HepG2 (cell line): ENCODE results near the gene ARFGAP2. TPM values are rescaled to one million over a fixed set of nuclear protein-coding genes. Genes with fewer than 3 reads are reported as not detected.

Source experiments
- ATAC-seq: fragments of 200-7000 bp; cut with Tn5 transposase; 3 replicates; pipeline ENCODE4 v1.9.1; 2020; ENCODE audit warnings: mild to moderate bottlenecking, moderate library complexity
- BruUV-seq: library from RNA; stranded (reverse); fragments of 400-500 nt; replicated peaks from 2 replicates; lab custom pipeline; 2021; lab: Mats Ljungman, UMichigan
- CTCF ChIA-PET: fragments of 300-600 bp; formaldehyde crosslinking; extraction: SDS; loops from one replicate; lab custom pipeline; 2021; ENCODE audit warnings: low total read pairs, inconsistent platforms, low intra/inter-chr PET ratio; lab: Yijun Ruan, JAX
- POLR2A ChIA-PET: fragments of 350-600 bp; sonication (Branson Sonifier 250); formaldehyde crosslinking; loops from one replicate; lab custom pipeline; 2020; ENCODE audit warnings: antibody characterized with exemption, inconsistent platforms; lab: Yijun Ruan, JAX
- DNase-seq: peaks from one replicate; pipeline ENCODE4 v3.0.0-alpha.2; 2015; ENCODE audit warnings: low spot score
- FAIRE-seq: peaks from 3 replicates; lab custom pipeline; 2011; peaks lifted over from hg19 to GRCh38; lab: Jason Lieb, UNC
- H2AFZ ChIP-seq: one replicate; pipeline ENCODE4 v1.6.1; 2011; ENCODE audit warnings: low read length, inconsistent platforms
- H3K27ac ChIP-seq: fragments of 300-600 bp; 3 replicates; pipeline ENCODE4 v1.8.0; 2011; ENCODE audit warnings: mixed run types, mild to moderate bottlenecking, mixed read lengths, low read length, inconsistent platforms; ENCODE audit not compliant: insufficient read depth; ENCODE audit errors: extremely low read length
- H3K27me3 ChIP-seq, 2 experiments: fragments of 200-600 bp in 1 of 2; 2 replicates in 1 of 2; 3 replicates in 1 of 2; pipeline versions ENCODE4 v1.6.0 to v1.8.0; 2011; ENCODE audit warnings: low read length in 2 of 2, mild to moderate bottlenecking in 2 of 2, moderate library complexity in 2 of 2, inconsistent platforms in 1 of 2; ENCODE audit not compliant: insufficient read depth in 2 of 2, control insufficient read depth in 1 of 2
- H3K36me3 ChIP-seq, 2 experiments: fragments of 200-600 bp in 1 of 2; replicated peaks in 1 of 2; 2 replicates in 1 of 2; 3 replicates in 1 of 2; pipeline versions ENCODE4 v1.5.1 to v1.8.0; 2011; ENCODE audit warnings: low read length in 2 of 2, inconsistent platforms in 1 of 2; ENCODE audit not compliant: insufficient read depth in 2 of 2, control insufficient read depth in 1 of 2
- H3K4me1 ChIP-seq: 2 replicates; pipeline ENCODE4 v1.5.1; 2012; ENCODE audit warnings: low read length, inconsistent platforms; ENCODE audit not compliant: insufficient read depth
- H3K4me2 ChIP-seq: 2 replicates; pipeline ENCODE4 v1.6.0; 2011; ENCODE audit warnings: low read depth, low read length, inconsistent platforms
- H3K4me3 ChIP-seq, 3 experiments: fragments of 200-600 bp in 1 of 3; sonication (generic), shearing (Covaris generic) in 1 of 3; replicated peaks in 1 of 3; 2 replicates each; pipeline ENCODE4 v1.5.1; 2011 to 2016; ENCODE audit warnings: low read length in 3 of 3, inconsistent platforms in 2 of 3, low read depth in 2 of 3, mild to moderate bottlenecking in 2 of 3, control low read depth in 1 of 3, mixed read lengths in 1 of 3; ENCODE audit not compliant: insufficient read depth in 1 of 3
- H3K79me2 ChIP-seq: one replicate; pipeline ENCODE4 v1.6.1; 2011; ENCODE audit warnings: low read length, inconsistent platforms; ENCODE audit not compliant: insufficient read depth
- H3K9ac ChIP-seq: 2 replicates; pipeline ENCODE4 v1.6.0; 2011; ENCODE audit warnings: mild to moderate bottlenecking, low read depth, low read length, inconsistent platforms; ENCODE audit not compliant: insufficient read depth
- H3K9me3 ChIP-seq: 2 replicates; pipeline ENCODE4 v1.5.1; 2012; ENCODE audit warnings: mild to moderate bottlenecking, low read length
- H4K20me1 ChIP-seq: 2 replicates; pipeline ENCODE4 v1.6.0; 2011; ENCODE audit warnings: inconsistent platforms, mild to moderate bottlenecking, low read length, moderate library complexity; ENCODE audit not compliant: insufficient read depth
- MAFK ChIP-seq, 2 experiments: IDR thresholded peaks in 1 of 2; conservative IDR thresholded peaks in 1 of 2; 2 replicates each; pipeline ENCODE4 v1.6.1; 2011; ENCODE audit warnings: improper control_type of control experiment in 2 of 2, low read length in 2 of 2
- RBM22 ChIP-seq: fragments of 200-400 bp; formaldehyde crosslinking; optimal IDR thresholded peaks from 2 replicates; pipeline ENCODE3; 2017; ENCODE audit warnings: mild to moderate bottlenecking, low read length, moderate library complexity
- ZNF234 ChIP-seq: sonication (generic); formaldehyde crosslinking; conservative IDR thresholded peaks from 2 replicates; pipeline ENCODE4 v1.5.1; 2020; ENCODE audit warnings: mild to moderate bottlenecking, missing genetic modification reagents
- ZNF33B ChIP-seq: sonication (generic); formaldehyde crosslinking; IDR thresholded peaks from 2 replicates; pipeline ENCODE4 v1.5.1; 2020; ENCODE audit warnings: mild to moderate bottlenecking, missing genetic modification reagents
- WGBS: methylation state at CpG from one replicate; pipeline ENCODE4 v1.1.6; 2017; ENCODE audit warnings: low lambda C conversion rate; 5-methylcytosine and 5-hydroxymethylcytosine counted together
- in situ Hi-C: cut with HindIII; loops from 2 replicates; pipeline ENCODE4 v1.10.0; 2017; ENCODE audit warnings: low pct_unique_long_range_greater_than_20kb; ENCODE audit not compliant: extremely low pct_ligation_motif_present
- intact Hi-C: fragments of 100-400 bp; cut with micrococcal nuclease; formaldehyde crosslinking; loops from one replicate; pipeline ENCODE4 v1.10.0; 2022; ENCODE audit not compliant: unreplicated experiment
- polyA plus RNA-seq, 8 experiments: library from polyadenylated mRNA; depleted of rRNA in 3 of 8; stranded (reverse) in 7 of 8; unstranded in 1 of 8; fragments of >200 nt; fragmentation: Illumina TruSeq in 4 of 8; extraction: Trizol in 4 of 8; gene quantifications; 2 replicates each; pipeline versions ENCODE4 v1.2.1 to v1.2.3, GENCODE V29; 2011 to 2016; ENCODE audit warnings: low read depth in 4 of 8, missing spikeins in 1 of 8, mixed read lengths in 1 of 8; ENCODE audit not compliant: insufficient read depth in 1 of 8
- total RNA-seq, 5 experiments: library from RNA; depleted of rRNA; stranded (reverse); fragments of >200 nt; fragmentation: Illumina TruSeq; extraction: Trizol; gene quantifications; 2 replicates each; pipeline ENCODE4 v1.2.3, GENCODE V29; 2016; ENCODE audit warnings: low read depth in 1 of 5
- TF ChIP-seq, protein P1 (sequence below): sonication (generic); formaldehyde crosslinking; IDR thresholded peaks from 2 replicates; pipeline ENCODE4 v1.5.1; 2020; ENCODE audit warnings: mild to moderate bottlenecking, missing genetic modification reagents
- TF ChIP-seq, protein P2 (sequence below): sonication (generic); formaldehyde crosslinking; IDR thresholded peaks from 2 replicates; pipeline ENCODE4 v1.8.0; 2022; ENCODE audit warnings: missing genetic modification reagents, mild to moderate bottlenecking, borderline replicate concordance

Gene ARFGAP2
- total and polyA plus RNA-seq, 2 of the 13 experiments (the other 11 are each of a cell fraction or from before 2014, with no cell fraction given) = 32.3 to 75.3 TPM

DNA sequence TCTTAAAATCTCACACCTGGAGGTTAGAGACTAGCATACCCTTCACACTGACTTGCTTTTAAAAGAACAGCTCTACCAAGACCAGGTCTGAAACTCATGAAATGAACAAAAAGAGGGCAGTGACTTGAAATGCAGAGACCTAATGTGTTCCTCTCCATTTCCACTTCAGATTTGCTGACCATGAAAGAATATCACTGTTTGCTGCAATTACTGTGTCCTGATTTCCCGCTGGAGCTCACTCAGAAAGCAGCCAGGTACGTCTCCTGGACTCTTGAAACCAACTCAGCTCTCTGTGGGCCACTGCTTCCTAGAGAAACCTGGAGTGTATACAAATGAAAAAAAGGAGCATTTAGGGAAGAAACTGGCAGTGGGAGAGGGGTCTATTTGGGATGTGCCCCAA, 39.2 kb downstream of the ARFGAP2 start:
- H3K27ac ChIP-seq = no peak overlapping the region
- H3K4me1 ChIP-seq = no peaks in the 10 kb centered on the region
- H3K27me3 ChIP-seq = no peaks in the 10 kb centered on the region
- no TSS peak for BruUV-seq
- FAIRE-seq = no peak
- H4K20me1 ChIP-seq = no peaks in the 10 kb centered on the region
- no peak for DNase-seq
- H3K79me2 ChIP-seq = no peaks in the 10 kb centered on the region
- H3K36me3 ChIP-seq = peaks cover 0 to 3% of the 10 kb centered on the region in 2 experiments; a peak in 1 of 5 replicates
- H3K9me3 ChIP-seq = no peaks in the 10 kb centered on the region
- in situ Hi-C loops (no loop called here), intact Hi-C loops (no loop called here)
- ChIA-PET CTCF (no interaction called here), POLR2A (no interaction called here)
- no peak overlapping the region for H2AFZ ChIP-seq
- H3K4me3 ChIP-seq = no peak overlapping the region
- whole genome bisulfite sequencing = 100% methylated on average over 2 of the region's 2 CpGs
- peak in 1 of 2 experiments; percentile 24; a peak in 2 of 4 replicates for TF ChIP-seq MAFK (conservative IDR thresholded peaks at IDR 0.05 in 1 of 2, IDR thresholded peaks at IDR 0.05 in 1 of 2; ENCODE audit: low read length in 2 of 2)
- TF ChIP-seq, protein P1, sequence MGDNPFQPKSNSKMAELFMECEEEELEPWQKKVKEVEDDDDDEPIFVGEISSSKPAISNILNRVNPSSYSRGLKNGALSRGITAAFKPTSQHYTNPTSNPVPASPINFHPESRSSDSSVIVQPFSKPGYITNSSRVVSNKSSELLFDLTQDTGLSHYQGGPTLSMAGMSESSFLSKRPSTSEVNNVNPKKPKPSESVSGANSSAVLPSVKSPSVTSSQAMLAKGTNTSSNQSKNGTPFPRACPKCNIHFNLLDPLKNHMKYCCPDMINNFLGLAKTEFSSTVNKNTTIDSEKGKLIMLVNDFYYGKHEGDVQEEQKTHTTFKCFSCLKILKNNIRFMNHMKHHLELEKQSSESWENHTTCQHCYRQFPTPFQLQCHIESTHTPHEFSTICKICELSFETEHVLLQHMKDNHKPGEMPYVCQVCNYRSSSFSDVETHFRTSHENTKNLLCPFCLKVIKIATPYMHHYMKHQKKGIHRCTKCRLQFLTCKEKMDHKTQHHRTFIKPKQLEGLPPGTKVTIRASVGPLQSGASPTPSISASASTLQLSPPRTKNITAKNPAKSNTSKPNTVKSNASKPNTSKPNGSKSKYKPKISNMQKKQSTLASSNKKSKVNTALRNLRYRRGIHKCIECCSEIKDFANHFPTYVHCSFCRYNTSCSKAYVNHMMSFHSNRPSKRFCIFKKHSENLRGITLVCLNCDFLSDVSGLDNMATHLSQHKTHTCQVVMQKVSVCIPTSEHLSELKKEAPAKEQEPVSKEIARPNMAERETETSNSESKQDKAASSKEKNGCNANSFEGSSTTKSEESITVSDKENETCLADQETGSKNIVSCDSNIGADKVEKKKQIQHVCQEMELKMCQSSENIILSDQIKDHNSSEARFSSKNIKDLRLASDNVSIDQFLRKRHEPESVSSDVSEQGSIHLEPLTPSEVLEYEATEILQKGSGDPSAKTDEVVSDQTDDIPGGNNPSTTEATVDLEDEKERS (CRISPR knock-in tag) = no peak
- ATAC-seq = no peak
- no peak overlapping the region for H3K9ac ChIP-seq
- no peak overlapping the region for H3K4me2 ChIP-seq

DNA sequence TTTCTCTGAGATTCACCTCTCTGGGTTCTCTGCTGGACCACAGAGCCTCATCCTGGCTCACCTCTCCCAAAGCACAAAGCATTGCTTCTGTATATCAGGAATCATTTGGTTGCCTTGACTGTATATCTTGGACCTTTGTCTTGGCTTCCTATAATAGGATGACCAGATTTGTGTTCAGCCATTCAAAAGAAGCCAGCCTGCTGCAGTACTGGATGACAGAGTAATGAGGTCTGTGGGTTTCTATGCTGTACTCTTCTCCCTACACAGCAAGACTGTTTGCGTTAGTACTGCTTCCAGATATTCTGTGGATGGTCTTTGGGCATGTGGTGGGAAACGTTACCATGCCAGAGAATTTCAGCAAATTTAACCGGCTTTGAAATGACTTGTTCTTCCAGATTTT, 39.8 kb downstream of the ARFGAP2 start:
- intact Hi-C loops (no loop called here), in situ Hi-C loops (no loop called here)
- 94% methylated on average over 3 of the region's 3 CpGs for WGBS
- no TSS peak for BruUV-seq
- ATAC-seq = no peak
- Histone ChIP-seq H3K27ac (no peak overlapping the region), H3K27me3 (no peaks in the 10 kb centered on the region), H3K9ac (no peak overlapping the region), H3K9me3 (no peaks in the 10 kb centered on the region), H2AFZ (no peak overlapping the region), H3K4me1 (no peaks in the 10 kb centered on the region), H3K4me3 (no peak overlapping the region), H4K20me1 (no peaks in the 10 kb centered on the region), H3K79me2 (no peaks in the 10 kb centered on the region), H3K4me2 (no peak overlapping the region), H3K36me3 (peaks cover 0 to 3% of the 10 kb centered on the region in 2 experiments; a peak in 1 of 5 replicates)
- DNase-seq = no peak
- ChIA-PET CTCF (no interaction called here), POLR2A (no interaction called here)
- no peak for FAIRE-seq
- TF ChIP-seq ZNF33B (CRISPR knock-in tag) (no peak), RBM22 (no peak), ZNF234 (CRISPR knock-in tag) (no peak), MAFK (conservative IDR thresholded peaks at IDR 0.05 in 1 of 2, IDR thresholded peaks at IDR 0.05 in 1 of 2; ENCODE audit: low read length in 2 of 2) (no peak)
- TF ChIP-seq, protein P1 (CRISPR knock-in tag) = no peak
- TF ChIP-seq, protein P2, sequence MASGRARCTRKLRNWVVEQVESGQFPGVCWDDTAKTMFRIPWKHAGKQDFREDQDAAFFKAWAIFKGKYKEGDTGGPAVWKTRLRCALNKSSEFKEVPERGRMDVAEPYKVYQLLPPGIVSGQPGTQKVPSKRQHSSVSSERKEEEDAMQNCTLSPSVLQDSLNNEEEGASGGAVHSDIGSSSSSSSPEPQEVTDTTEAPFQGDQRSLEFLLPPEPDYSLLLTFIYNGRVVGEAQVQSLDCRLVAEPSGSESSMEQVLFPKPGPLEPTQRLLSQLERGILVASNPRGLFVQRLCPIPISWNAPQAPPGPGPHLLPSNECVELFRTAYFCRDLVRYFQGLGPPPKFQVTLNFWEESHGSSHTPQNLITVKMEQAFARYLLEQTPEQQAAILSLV = no peak
